ENCODE results near the gene METAP1D. TPM values are rescaled to one million over a fixed set of nuclear protein-coding genes. Genes with fewer than 3 reads are reported as not detected.

METAP1D gene
- total and polyA plus RNA-seq, 2 of the 4 experiments (the other 2 are of a cell fraction): 3.4 to 5.5 TPM

DNA sequence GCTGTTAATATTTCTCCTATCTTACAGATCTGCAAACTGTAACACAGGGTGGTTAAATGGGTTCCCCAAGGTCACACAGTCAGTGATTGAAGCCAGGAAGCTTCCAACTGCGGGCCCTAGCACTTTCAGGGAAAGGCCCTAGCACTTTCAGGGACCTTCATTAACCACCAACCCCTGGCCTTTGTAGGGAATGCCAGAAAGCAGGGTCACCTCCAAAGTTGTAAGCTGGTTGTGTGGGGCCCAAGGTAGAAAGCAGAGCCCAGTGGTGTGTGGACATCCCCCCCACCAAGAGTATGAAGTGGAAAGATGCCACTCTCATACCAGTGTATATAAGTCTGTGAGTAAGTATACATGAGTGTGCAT is 98.5 kb downstream of the METAP1D start:
- Histone ChIP-seq H4K20me1 (ENCODE audit: insufficient read depth, low read length) (no peaks in the 10 kb centered on the region; the same call in 1 of the 2 replicates), H3K23ac (ENCODE audit: low read depth, low read length) (peak overlapping the region; percentile 39), H3K14ac (replicated peaks; ENCODE audit: low read depth, low read length) (peak overlapping the region; percentile 41; the same call in 1 of the 2 replicates), H2BK120ac (ENCODE audit: low read depth, low read length) (peak overlapping the region; percentile 71), H2BK5ac (ENCODE audit: low read depth, low read length, poor library complexity, severe bottlenecking) (peak overlapping the region; percentile 77), H3K79me1 (ENCODE audit: low read depth in 1 of 2, low read length in 2 of 2) (no peaks in the 10 kb centered on the region), H2AK9ac (replicated peaks; ENCODE audit: low read depth, low read length, poor library complexity) (no peak overlapping the region), H3K9ac (ENCODE audit: low read depth, low read length) (no peak overlapping the region), H3K36me3 (ENCODE audit: control insufficient read depth, insufficient read depth, low read length) (no peaks in the 10 kb centered on the region), H2AK5ac (ENCODE audit: low read depth, low read length) (peak overlapping the region; percentile 80), H3K4me1 (ENCODE audit: control insufficient read depth, insufficient read depth, low read length) (peaks cover 14% of the 10 kb centered on the region), H3K9me3 (ENCODE audit: control insufficient read depth, insufficient read depth, low read length) (no peaks in the 10 kb centered on the region), H2AFZ (replicated peaks; ENCODE audit: low read length, poor library complexity) (peak overlapping the region; percentile 96), H4K5ac (ENCODE audit: low read depth, low read length) (peak overlapping the region; percentile 50), H3K27me3 (ENCODE audit: control insufficient read depth, insufficient read depth, low read length) (peaks cover 18% of the 10 kb centered on the region), H3K56ac (ENCODE audit: extremely low read depth, insufficient read depth, low read length) (no peak overlapping the region), H3K27ac (ENCODE audit: insufficient read depth, low read length) (no peak overlapping the region), H4K8ac (ENCODE audit: low read depth in 2 of 2, low read length in 2 of 2) (peak overlapping the region; percentile 59 to 73; a peak in 2 of 4 replicates), H3K4me3 (ENCODE audit: insufficient read depth, low read depth, low read length) (no peak overlapping the region), H3K18ac (ENCODE audit: low read depth, low read length) (peak overlapping the region; percentile 51; the same call in 1 of the 2 replicates), H2BK20ac (ENCODE audit: low read depth, low read length) (peak overlapping the region; percentile 81), H4K91ac (ENCODE audit: insufficient read depth, low read depth, low read length) (peak overlapping the region; percentile 89), H2BK15ac (ENCODE audit: low read depth, low read length) (peak overlapping the region; percentile 98), H3K9me1 (ENCODE audit: insufficient read depth, low read length) (peaks cover 5% of the 10 kb centered on the region), H3K4ac (ENCODE audit: low read depth, low read length) (peak overlapping the region; percentile 75), H3K4me2 (ENCODE audit: low read depth, low read length) (peak overlapping the region; percentile 84)
- DNase-seq: no peak
- BruUV-seq (replicated peaks): no TSS peak
- TF ChIP-seq MXI1 (IDR thresholded peaks at IDR 0.05; ENCODE audit: borderline replicate concordance, low read depth, low read length) (no peak), CEBPB (IDR thresholded peaks at IDR 0.05; ENCODE audit: low read depth, low read length) (no peak), USF2 (IDR thresholded peaks at IDR 0.05; ENCODE audit: low read depth, low read length) (no peak), ELK1 (IDR thresholded peaks at IDR 0.05; ENCODE audit: borderline replicate concordance, low read depth, low read length) (no peak), RAD21 (IDR thresholded peaks at IDR 0.05; ENCODE audit: low read length) (no peak), CHD1 (IDR thresholded peaks at IDR 0.05; ENCODE audit: low read depth, low read length) (no peak), FOS (IDR thresholded peaks at IDR 0.05; ENCODE audit: low read depth, low read length) (no peak), RCOR1 (IDR thresholded peaks at IDR 0.05; ENCODE audit: insufficient replicate concordance, low read length) (no peak), MAFK (IDR thresholded peaks at IDR 0.05; ENCODE audit: low read depth, low read length) (no peak), POLR2A (IDR thresholded peaks at IDR 0.05; ENCODE audit: low read depth, low read length) (no peak), SMC3 (IDR thresholded peaks at IDR 0.05; ENCODE audit: low read depth, low read length) (no peak), MAZ (IDR thresholded peaks at IDR 0.05; ENCODE audit: borderline replicate concordance, low read depth, low read length) (no peak), NFE2L2 (IDR thresholded peaks at IDR 0.05; ENCODE audit: low read depth, low read length) (no peak), BHLHE40 (IDR thresholded peaks at IDR 0.05; ENCODE audit: low read depth, low read length) (no peak), RFX5 (IDR thresholded peaks at IDR 0.05; ENCODE audit: low read depth, low read length) (no peak)
- TF ChIP-seq, protein P1, sequence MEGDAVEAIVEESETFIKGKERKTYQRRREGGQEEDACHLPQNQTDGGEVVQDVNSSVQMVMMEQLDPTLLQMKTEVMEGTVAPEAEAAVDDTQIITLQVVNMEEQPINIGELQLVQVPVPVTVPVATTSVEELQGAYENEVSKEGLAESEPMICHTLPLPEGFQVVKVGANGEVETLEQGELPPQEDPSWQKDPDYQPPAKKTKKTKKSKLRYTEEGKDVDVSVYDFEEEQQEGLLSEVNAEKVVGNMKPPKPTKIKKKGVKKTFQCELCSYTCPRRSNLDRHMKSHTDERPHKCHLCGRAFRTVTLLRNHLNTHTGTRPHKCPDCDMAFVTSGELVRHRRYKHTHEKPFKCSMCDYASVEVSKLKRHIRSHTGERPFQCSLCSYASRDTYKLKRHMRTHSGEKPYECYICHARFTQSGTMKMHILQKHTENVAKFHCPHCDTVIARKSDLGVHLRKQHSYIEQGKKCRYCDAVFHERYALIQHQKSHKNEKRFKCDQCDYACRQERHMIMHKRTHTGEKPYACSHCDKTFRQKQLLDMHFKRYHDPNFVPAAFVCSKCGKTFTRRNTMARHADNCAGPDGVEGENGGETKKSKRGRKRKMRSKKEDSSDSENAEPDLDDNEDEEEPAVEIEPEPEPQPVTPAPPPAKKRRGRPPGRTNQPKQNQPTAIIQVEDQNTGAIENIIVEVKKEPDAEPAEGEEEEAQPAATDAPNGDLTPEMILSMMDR (conservative IDR thresholded peaks at IDR 0.05; ENCODE audit: low read depth, low read length): no peak
- dilution Hi-C loops (cut with HindIII; ENCODE audit: low sequenced_read_pairs, unreplicated experiment) (no loop called here), in situ Hi-C loops (cut with MboI; ENCODE audit: low sequenced_read_pairs) (no loop called here), intact Hi-C loops (cut with micrococcal nuclease) (no loop called here)
- WGBS, 2 experiments (ENCODE audit: extremely low coverage in 2 of 2, insufficient read length in 1 of 2): no CpG with 5 or more reads among the region's 1 CpG
- no peak for ATAC-seq (ENCODE audit: low read depth)
- POLR2A ChIA-PET (ENCODE audit: unreplicated experiment): no interaction called here
- CTCF ChIA-PET: interaction anchor here (1.4 kb wide), 1 partner anchor 525 kb away, joined by 4 read pairs; no protein-coding TSS in a partner anchor
